Tibial nerve (tissue), 4 donors: ENCODE data around the gene TENM4. TPM values are rescaled to one million over a fixed set of nuclear protein-coding genes. Genes with fewer than 3 reads are reported as not detected.
A peak's percentile ranks its signal among the peaks of the same experiment; 100 is the strongest.

ENCODE experiments used
- DNase-seq, 2 donors: peaks; one replicate each; pipeline ENCODE4 v3.0.0-alpha.2; 2019; ENCODE audit warnings: low spot score in 2 of 2
- H3K27ac ChIP-seq, 4 donors: fragments of 200-600 bp; sonication (generic) in 3 of 4; one replicate each; pipeline ENCODE4 v1.5.1; 2017 to 2019; ENCODE audit warnings: mild to moderate bottlenecking in 1 of 4
- H3K27me3 ChIP-seq, 2 donors: fragments of 200-600 bp; sonication (generic) in 1 of 2; one replicate each; pipeline versions ENCODE4 v1.5.1 to v1.6.0; 2017 to 2019
- H3K36me3 ChIP-seq, 3 donors: fragments of 200-600 bp; sonication (generic); one replicate each; pipeline ENCODE4 v1.5.1; 2018 to 2019
- H3K4me1 ChIP-seq, 4 donors: fragments of 200-600 bp; sonication (generic) in 3 of 4; one replicate each; pipeline ENCODE4 v1.5.1; 2017 to 2019
- H3K4me3 ChIP-seq, 4 donors: fragments of 200-600 bp; sonication (generic) in 3 of 4; one replicate each; pipeline ENCODE4 v1.5.1; 2017 to 2019; ENCODE audit warnings: mild to moderate bottlenecking in 1 of 4, moderate library complexity in 1 of 4
- H3K9me3 ChIP-seq, 4 donors: fragments of 200-600 bp; sonication (generic) in 3 of 4; one replicate each; pipeline ENCODE4 v1.5.1; 2017 to 2019
- CTCF ChIP-seq, 5 experiments: fragments of 200-600 bp in 3 of 5; fragments of 450-650 bp in 2 of 5; sonication (generic) in 3 of 5; IDR thresholded peaks; one replicate each; pipeline ENCODE4 v1.5.1; 2016 to 2019; ENCODE audit warnings: antibody characterized with exemption in 5 of 5, mild to moderate bottlenecking in 3 of 5, moderate library complexity in 2 of 5
- EP300 ChIP-seq, 2 donors: sonication (generic); formaldehyde crosslinking; IDR thresholded peaks; one replicate each; pipeline ENCODE4 v1.6.1; 2017; ENCODE audit warnings: antibody characterized with exemption in 2 of 2, mild to moderate bottlenecking in 1 of 2
- POLR2A ChIP-seq, 2 donors: fragments of 450-650 bp; IDR thresholded peaks; one replicate each; pipeline ENCODE4 v1.6.1; 2017; ENCODE audit warnings: antibody characterized with exemption in 2 of 2, mild to moderate bottlenecking in 2 of 2, moderate library complexity in 2 of 2
- WGBS, 2 donors: methylation state at CpG; one replicate each; pipeline ENCODE4 v1.1.5; 2018; 5-methylcytosine and 5-hydroxymethylcytosine counted together
- total RNA-seq, 4 donors: library from RNA; depleted of rRNA; stranded (reverse); fragments of >200 nt; gene quantifications; one replicate each; pipeline ENCODE4 v1.1.0, GENCODE V29; 2016

The TENM4 gene
- total RNA-seq, 4 donors from 2014 or later, result 15.3 to 36.3 (median 19.6) TPM

- TF ChIP-seq EP300 (IDR thresholded peaks at IDR 0.05) (no peak), CTCF (IDR thresholded peaks at IDR 0.05) (no peak), POLR2A (IDR thresholded peaks at IDR 0.05) (no peak)
- Histone ChIP-seq H3K27me3 (no peaks in the 10 kb centered on the region), H3K27ac (no peak overlapping the region), H3K9me3 (no peaks in the 10 kb centered on the region), H3K4me1 (no peaks in the 10 kb centered on the region), H3K4me3 (no peak overlapping the region), H3K36me3 (no peaks in the 10 kb centered on the region)
- 93 to 94% methylated on average over 5 of the region's 5 CpGs for WGBS, 2 donors
- no peak for DNase-seq
Observed at GRCh38 chr11:78722786-78723185, 718.0 kb downstream of the TENM4 start.

DNA sequence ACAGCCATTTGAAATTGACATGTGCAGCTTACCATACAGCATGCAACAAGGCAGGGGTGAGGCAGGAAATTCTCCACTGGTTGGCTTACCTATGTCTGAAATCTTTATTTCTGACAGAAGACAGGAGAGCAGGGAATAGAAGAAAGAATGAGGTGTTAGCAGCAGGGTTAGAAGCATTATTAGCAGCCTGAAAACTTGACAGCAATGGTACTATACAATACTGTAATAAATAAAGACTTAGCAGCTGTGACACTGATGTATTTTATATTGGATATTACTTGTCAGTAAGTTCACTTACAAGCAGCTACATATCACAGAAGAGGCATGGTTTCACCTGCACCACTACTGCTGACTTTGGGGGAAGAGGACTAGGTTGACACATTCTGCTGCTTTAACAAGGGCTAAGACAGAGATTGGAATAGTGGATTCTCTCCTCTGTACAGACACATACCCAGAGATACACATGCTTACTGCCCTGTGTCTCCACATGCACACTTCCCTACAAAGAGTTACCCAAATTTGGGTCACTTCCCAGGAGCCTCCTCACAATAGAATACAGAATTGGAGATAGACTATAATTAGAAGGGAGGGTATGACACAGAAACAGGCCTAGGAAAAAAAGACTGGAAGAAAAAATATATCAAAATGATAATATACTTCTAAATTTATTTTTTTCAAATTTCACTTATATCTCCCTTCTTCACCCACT lies 720.4 kb downstream of the TENM4 start:
- no peak for DNase-seq
- no peak overlapping the region for H3K27ac ChIP-seq
- H3K4me1 ChIP-seq, result no peaks in the 10 kb centered on the region
- H3K9me3 ChIP-seq, result no peaks in the 10 kb centered on the region
- H3K36me3 ChIP-seq, result no peaks in the 10 kb centered on the region
- TF ChIP-seq EP300 (IDR thresholded peaks at IDR 0.05), result no peak
- no peak for TF ChIP-seq POLR2A (IDR thresholded peaks at IDR 0.05)
- no peak for TF ChIP-seq CTCF (IDR thresholded peaks at IDR 0.05)
- no peaks in the 10 kb centered on the region for H3K27me3 ChIP-seq
- H3K4me3 ChIP-seq, result no peak overlapping the region

- Histone ChIP-seq H3K4me3 (no peak overlapping the region), H3K27ac (no peak overlapping the region), H3K36me3 (no peaks in the 10 kb centered on the region), H3K27me3 (no peaks in the 10 kb centered on the region), H3K4me1 (no peaks in the 10 kb centered on the region), H3K9me3 (no peaks in the 10 kb centered on the region)
- no peak for DNase-seq
- no peak for TF ChIP-seq EP300 (IDR thresholded peaks at IDR 0.05)
- TF ChIP-seq CTCF (IDR thresholded peaks at IDR 0.05), result no peak
- no peak for TF ChIP-seq POLR2A (IDR thresholded peaks at IDR 0.05)
Observed at GRCh38 chr11:78717041-78717440, 723.8 kb downstream of the TENM4 start.

DNA sequence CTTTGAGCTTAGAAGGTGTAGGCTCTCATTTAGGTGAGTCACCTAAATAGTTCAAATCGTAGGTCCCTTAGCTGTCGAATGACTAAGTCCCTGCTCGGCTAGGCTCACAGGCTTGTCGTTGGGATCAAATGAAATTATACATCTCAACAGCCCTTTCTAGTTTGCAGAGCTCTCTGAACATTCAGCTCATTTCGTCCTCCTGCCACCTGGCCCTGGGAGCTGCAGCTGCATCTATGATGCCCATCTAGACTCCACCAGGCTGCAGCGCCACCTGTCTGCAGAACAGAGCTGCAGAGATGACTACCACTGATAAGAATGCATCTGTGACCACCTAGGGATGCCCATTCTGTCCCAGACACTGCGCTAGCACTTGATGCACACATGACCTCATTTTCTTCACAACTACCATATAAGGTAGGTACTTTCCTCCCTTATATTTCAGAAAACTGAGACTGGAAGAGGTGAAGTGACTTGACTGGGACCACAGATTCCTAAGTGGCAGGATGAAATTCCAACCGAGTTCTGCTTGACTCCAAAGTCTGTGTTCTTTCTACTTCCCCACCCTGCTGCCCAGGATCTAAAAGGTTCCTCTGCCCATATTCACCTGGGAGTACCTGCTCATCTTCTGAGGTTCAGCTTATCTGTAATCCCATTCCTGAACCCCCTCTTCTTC lies 725.1 kb downstream of the TENM4 start:
- Histone ChIP-seq H3K27ac (no peak overlapping the region), H3K4me3 (no peak overlapping the region), H3K9me3 (no peaks in the 10 kb centered on the region), H3K36me3 (no peaks in the 10 kb centered on the region), H3K27me3 (no peaks in the 10 kb centered on the region), H3K4me1 (no peaks in the 10 kb centered on the region)
- TF ChIP-seq CTCF (IDR thresholded peaks at IDR 0.05) (peak in 3 of 5 experiments; percentile 10 to 11 (median 10)), EP300 (IDR thresholded peaks at IDR 0.05) (no peak), POLR2A (IDR thresholded peaks at IDR 0.05) (no peak)
- DNase-seq, result no peak
- 48 to 53% methylated on average over 8 of the region's 8 CpGs for WGBS, 2 donors

GRCh38 chr11:78714539-78714938 lies 726.3 kb downstream of the TENM4 start:
- no peak for DNase-seq
- TF ChIP-seq CTCF (IDR thresholded peaks at IDR 0.05), result no peak
- no peak for TF ChIP-seq POLR2A (IDR thresholded peaks at IDR 0.05)
- TF ChIP-seq EP300 (IDR thresholded peaks at IDR 0.05), result no peak
- Histone ChIP-seq H3K4me1 (no peaks in the 10 kb centered on the region), H3K9me3 (no peaks in the 10 kb centered on the region), H3K36me3 (no peaks in the 10 kb centered on the region), H3K27ac (no peak overlapping the region), H3K27me3 (no peaks in the 10 kb centered on the region), H3K4me3 (no peak overlapping the region)
- 60 to 66% methylated on average over 3 of the region's 3 CpGs for WGBS, 2 donors
